IPS-15b (cell line): ENCODE measurements around the gene SCAF1.

Source experiments
- H3K27me3 ChIP-seq: one replicate; pipeline ENCODE4 v1.6.1; 2013; ENCODE audit warnings: low read length; ENCODE audit not compliant: control insufficient read depth, insufficient read depth
- H3K36me3 ChIP-seq: one replicate; pipeline ENCODE4 v1.6.1; 2013; ENCODE audit warnings: low read length; ENCODE audit not compliant: control insufficient read depth, insufficient read depth
- H3K4me1 ChIP-seq: one replicate; pipeline ENCODE4 v1.6.1; 2013; ENCODE audit warnings: mild to moderate bottlenecking, low read length; ENCODE audit not compliant: control insufficient read depth, insufficient read depth
- H3K4me3 ChIP-seq: one replicate; pipeline ENCODE4 v1.5.1; 2013; ENCODE audit warnings: low read depth, low read length
- H3K9ac ChIP-seq: one replicate; pipeline ENCODE4 v1.6.1; 2013; ENCODE audit warnings: low read depth, mild to moderate bottlenecking, low read length
- H3K9me3 ChIP-seq: one replicate; pipeline ENCODE4 v1.6.1; 2013; ENCODE audit warnings: mild to moderate bottlenecking, low read length; ENCODE audit not compliant: control insufficient read depth, insufficient read depth

The SCAF1 gene

GRCh38 chr19:49597703-49597974 is 44.4 kb upstream of the SCAF1 start:
- Histone ChIP-seq H3K4me1 (peaks cover 6% of the 10 kb centered on the region), H3K27me3 (no peaks in the 10 kb centered on the region), H3K9ac (no peak overlapping the region), H3K36me3 (peaks cover 64% of the 10 kb centered on the region), H3K4me3 (no peak overlapping the region), H3K9me3 (no peaks in the 10 kb centered on the region)

DNA sequence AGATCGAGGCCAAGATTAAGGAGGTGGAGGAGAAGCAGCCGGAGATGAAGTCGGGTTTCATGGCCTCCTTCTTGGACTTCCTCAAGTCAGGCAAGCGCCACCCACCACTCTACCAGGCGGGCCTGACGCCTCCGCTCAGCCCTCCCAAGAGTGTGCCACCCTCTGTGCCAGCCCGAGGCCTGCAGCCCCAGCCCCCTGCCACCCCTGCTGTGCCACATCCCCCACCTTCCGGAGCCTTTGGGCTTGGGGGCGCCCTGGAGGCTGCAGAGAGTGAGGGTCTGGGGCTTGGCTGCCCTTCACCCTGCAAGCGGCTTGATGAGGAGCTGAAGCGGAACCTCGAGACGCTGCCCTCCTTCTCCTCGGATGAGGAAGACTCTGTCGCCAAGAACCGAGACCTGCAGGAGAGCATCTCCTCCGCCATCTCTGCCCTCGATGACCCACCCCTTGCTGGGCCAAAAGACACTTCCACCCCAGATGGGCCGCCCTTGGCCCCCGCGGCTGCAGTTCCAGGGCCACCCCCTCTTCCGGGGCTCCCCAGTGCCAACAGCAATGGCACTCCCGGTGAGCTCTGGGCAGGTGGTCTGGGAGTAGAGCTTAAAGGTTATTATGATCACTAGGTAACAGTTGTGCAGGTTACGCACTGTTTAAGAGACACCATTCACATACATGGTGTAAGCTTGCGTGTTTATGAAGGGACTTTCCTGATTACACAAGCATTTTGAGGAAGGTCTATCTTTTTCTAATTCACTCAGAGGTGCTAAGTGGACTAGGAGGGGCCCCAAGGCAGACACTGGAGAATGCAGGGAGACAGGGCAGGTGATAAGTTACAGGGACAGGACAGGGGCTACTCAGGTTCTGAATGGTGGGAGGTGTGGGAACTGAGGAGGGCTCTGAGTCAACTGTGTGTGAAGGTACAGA is 42.4 kb upstream of the SCAF1 start:
- H3K9me3 ChIP-seq = no peaks in the 10 kb centered on the region
- no peak overlapping the region for H3K4me3 ChIP-seq
- no peaks in the 10 kb centered on the region for H3K27me3 ChIP-seq
- no peaks in the 10 kb centered on the region for H3K4me1 ChIP-seq
- peaks cover 68% of the 10 kb centered on the region for H3K36me3 ChIP-seq
- H3K9ac ChIP-seq = no peak overlapping the region

- no peaks in the 10 kb centered on the region for H3K4me1 ChIP-seq
- no peaks in the 10 kb centered on the region for H3K9me3 ChIP-seq
- peaks cover 56% of the 10 kb centered on the region for H3K36me3 ChIP-seq
- H3K4me3 ChIP-seq = no peak overlapping the region
- no peak overlapping the region for H3K9ac ChIP-seq
- H3K27me3 ChIP-seq = no peaks in the 10 kb centered on the region
These were observed 40.4 kb upstream of the SCAF1 start for GRCh38 chr19:49601482-49602038.

DNA sequence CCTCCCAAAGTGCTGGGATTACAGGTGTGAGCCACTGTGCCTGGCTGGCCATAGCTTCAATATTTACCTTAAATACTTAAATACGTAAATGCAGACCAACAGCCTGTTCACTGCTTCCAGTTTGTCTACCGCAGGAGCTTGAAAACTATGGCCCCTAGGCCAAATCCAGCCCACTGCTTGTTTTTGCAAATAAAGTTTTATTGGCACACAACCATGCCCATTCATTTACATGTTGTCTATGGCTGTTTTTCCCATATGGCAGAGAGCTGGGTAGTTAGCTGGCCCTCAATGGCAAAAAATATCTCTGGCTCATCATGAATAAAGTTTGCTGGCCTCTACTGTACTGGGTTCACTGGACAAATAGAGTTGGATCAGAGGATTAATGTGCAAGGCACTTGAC is 39.2 kb upstream of the SCAF1 start:
- Histone ChIP-seq H3K4me3 (no peak overlapping the region), H3K36me3 (peaks cover 48% of the 10 kb centered on the region), H3K9me3 (no peaks in the 10 kb centered on the region), H3K27me3 (no peaks in the 10 kb centered on the region), H3K9ac (no peak overlapping the region), H3K4me1 (no peaks in the 10 kb centered on the region)

GRCh38 chr19:49605605-49606004 is 36.4 kb upstream of the SCAF1 start:
- H3K9me3 ChIP-seq = no peaks in the 10 kb centered on the region
- H3K9ac ChIP-seq = no peak overlapping the region
- peaks cover 42% of the 10 kb centered on the region for H3K36me3 ChIP-seq
- H3K27me3 ChIP-seq = no peaks in the 10 kb centered on the region
- H3K4me1 ChIP-seq = no peaks in the 10 kb centered on the region
- H3K4me3 ChIP-seq = no peak overlapping the region

GRCh38 chr19:49609499-49610092 is 32.4 kb upstream of the SCAF1 start:
- no peak overlapping the region for H3K9ac ChIP-seq
- H3K36me3 ChIP-seq = peaks cover 29% of the 10 kb centered on the region
- H3K4me1 ChIP-seq = no peaks in the 10 kb centered on the region
- H3K4me3 ChIP-seq = no peak overlapping the region
- H3K27me3 ChIP-seq = no peaks in the 10 kb centered on the region
- H3K9me3 ChIP-seq = no peaks in the 10 kb centered on the region

DNA sequence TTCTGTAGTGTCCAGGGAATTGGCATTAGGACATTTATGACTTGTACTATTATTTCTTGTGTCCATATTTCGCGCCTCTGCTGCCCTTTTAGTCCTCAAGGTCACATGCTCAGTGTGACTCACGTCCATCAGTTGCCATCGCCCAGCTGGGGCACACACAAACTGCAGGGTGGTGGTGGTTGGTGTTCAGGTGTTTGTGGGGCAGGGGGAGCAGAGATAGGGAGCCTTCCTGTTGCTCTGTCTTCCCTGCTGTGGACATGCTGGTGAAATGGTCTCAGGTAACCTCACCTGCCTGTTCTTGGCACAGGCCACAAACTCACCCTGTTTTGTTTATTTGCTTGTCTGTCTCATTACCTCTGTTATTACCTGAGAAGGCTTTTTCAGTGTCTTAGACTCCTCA is 28.6 kb upstream of the SCAF1 start:
- Histone ChIP-seq H3K4me3 (no peak overlapping the region), H3K27me3 (no peaks in the 10 kb centered on the region), H3K36me3 (peaks cover 44% of the 10 kb centered on the region), H3K9ac (no peak overlapping the region), H3K9me3 (no peaks in the 10 kb centered on the region), H3K4me1 (no peaks in the 10 kb centered on the region)

DNA sequence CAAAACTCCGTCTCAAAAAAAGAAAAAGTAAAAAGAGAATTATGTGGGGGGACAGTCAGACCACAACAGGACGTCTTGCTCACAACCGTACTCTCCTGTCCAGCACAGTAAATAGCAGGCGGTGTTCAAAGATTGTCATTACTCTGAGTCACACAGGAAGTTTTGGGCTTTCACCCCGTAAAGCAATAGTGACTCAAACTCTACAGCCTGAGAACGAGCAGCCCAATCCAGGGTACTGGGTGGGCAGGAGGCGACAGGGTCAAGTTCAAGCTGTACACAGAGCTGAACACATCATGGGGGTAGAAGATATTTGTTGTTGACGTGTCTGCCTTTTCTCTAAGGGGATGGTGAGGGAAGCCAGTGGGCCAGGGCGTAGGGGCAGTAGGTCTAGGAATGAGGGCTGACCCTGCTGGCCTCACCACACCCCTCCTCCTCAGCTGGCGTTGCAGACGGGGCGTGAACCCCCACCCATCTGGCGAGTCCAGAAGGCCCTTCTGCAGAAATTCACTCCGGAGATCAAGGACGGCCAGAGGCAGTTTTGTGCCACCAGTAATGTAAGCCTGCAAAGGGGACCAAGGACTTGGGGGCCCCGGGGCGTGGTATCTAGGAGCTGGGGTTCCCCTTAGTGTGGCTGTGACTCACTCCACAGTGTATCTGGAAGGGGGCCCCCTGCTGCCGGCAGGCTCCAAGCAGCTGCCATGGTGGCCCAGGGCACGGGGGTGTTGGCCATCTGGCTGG is 27.7 kb upstream of the SCAF1 start:
- no peaks in the 10 kb centered on the region for H3K4me1 ChIP-seq
- no peaks in the 10 kb centered on the region for H3K9me3 ChIP-seq
- no peaks in the 10 kb centered on the region for H3K27me3 ChIP-seq
- H3K36me3 ChIP-seq = peaks cover 40% of the 10 kb centered on the region
- H3K9ac ChIP-seq = no peak overlapping the region
- no peak overlapping the region for H3K4me3 ChIP-seq

DNA sequence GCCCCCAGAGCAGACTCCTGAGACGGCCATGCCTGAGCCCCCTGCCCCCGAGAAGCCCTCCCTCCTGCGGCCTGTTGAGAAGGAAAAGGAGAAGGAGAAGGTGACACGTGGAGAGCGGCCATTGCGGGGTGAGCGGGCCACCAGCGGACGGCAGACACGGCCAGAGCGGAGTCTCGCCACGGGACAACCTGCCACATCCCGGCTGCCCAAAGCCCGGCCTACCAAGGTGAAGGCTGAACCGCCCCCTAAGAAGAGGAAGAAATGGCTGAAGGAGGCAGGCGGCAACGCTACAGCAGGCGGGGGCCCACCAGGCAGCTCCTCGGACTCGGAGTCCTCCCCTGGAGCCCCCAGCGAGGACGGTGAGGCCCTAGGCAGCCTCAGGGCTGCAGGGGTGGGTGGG is 26.1 kb upstream of the SCAF1 start:
- Histone ChIP-seq H3K4me3 (no peak overlapping the region), H3K4me1 (no peaks in the 10 kb centered on the region), H3K36me3 (peaks cover 38% of the 10 kb centered on the region), H3K9me3 (no peaks in the 10 kb centered on the region), H3K27me3 (no peaks in the 10 kb centered on the region), H3K9ac (no peak overlapping the region)

DNA sequence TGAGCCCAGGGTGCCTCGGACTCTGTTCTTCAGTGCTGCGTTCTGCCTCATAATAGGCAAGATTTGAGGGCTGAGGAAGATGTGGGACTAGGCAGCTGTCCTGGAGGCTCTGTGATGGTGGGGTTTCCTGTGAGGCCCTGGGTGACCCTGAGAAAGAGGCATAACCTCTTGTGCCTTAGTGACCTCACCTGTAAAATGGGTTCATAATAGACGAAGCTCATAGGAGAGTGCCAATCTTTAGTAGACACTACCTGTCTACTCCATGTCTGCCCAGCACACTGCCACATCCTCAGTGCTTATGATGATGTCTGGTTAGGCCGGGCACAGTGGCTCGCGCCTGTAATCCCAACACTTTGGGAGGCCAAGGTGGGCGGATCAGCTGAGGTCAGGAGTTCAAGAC is 25.5 kb upstream of the SCAF1 start:
- no peaks in the 10 kb centered on the region for H3K9me3 ChIP-seq
- peaks cover 37% of the 10 kb centered on the region for H3K36me3 ChIP-seq
- no peak overlapping the region for H3K9ac ChIP-seq
- no peaks in the 10 kb centered on the region for H3K4me1 ChIP-seq
- H3K4me3 ChIP-seq = no peak overlapping the region
- no peaks in the 10 kb centered on the region for H3K27me3 ChIP-seq

- no peak overlapping the region for H3K4me3 ChIP-seq
- no peak overlapping the region for H3K9ac ChIP-seq
- H3K9me3 ChIP-seq = no peaks in the 10 kb centered on the region
- H3K4me1 ChIP-seq = no peaks in the 10 kb centered on the region
- no peaks in the 10 kb centered on the region for H3K27me3 ChIP-seq
- H3K36me3 ChIP-seq = peaks cover 39% of the 10 kb centered on the region
These were observed 25.1 kb upstream of the SCAF1 start for GRCh38 chr19:49616945-49617344.
